KMS-11 (cell line): ENCODE data around the gene RSU1.

ENCODE experiments used
- H2AFZ ChIP-seq: fragments of 200-600 bp; sonication (generic); 2 replicates; pipeline ENCODE4 v1.6.1; 2016; ENCODE audit warnings: antibody characterized with exemption, mixed run types, low read depth
- H3K27ac ChIP-seq: fragments of 200-600 bp; sonication (generic); 2 replicates; pipeline ENCODE4 v1.6.1; 2016; ENCODE audit warnings: mild to moderate bottlenecking, mixed run types
- H3K27me3 ChIP-seq: fragments of 200-600 bp; sonication (generic); 2 replicates; pipeline ENCODE4 v1.6.1; 2017; ENCODE audit warnings: mild to moderate bottlenecking, low read depth, mixed run types, moderate library complexity; ENCODE audit not compliant: insufficient read depth
- H3K36me3 ChIP-seq: fragments of 200-600 bp; sonication (generic); 2 replicates; pipeline ENCODE4 v1.6.1; 2017; ENCODE audit warnings: mild to moderate bottlenecking, mixed run types; ENCODE audit not compliant: insufficient read depth
- H3K4me1 ChIP-seq: fragments of 200-600 bp; sonication (generic); 2 replicates; pipeline ENCODE4 v1.6.1; 2016; ENCODE audit warnings: mild to moderate bottlenecking, low read depth, mixed run types; ENCODE audit not compliant: poor library complexity, severe bottlenecking
- H3K4me2 ChIP-seq: fragments of 200-600 bp; sonication (generic); 2 replicates; pipeline ENCODE4 v1.7.0; 2016; ENCODE audit warnings: mild to moderate bottlenecking, mixed run types
- H3K4me3 ChIP-seq: fragments of 200-600 bp; sonication (generic); IDR thresholded peaks from 2 replicates; pipeline ENCODE4 v1.6.1; 2017; ENCODE audit warnings: low read depth, low read length, mixed read lengths; ENCODE audit not compliant: insufficient read depth
- H3K79me2 ChIP-seq: fragments of 200-600 bp; sonication (generic); 2 replicates; pipeline ENCODE4 v1.6.1; 2016; ENCODE audit warnings: low read depth, mixed run types; ENCODE audit not compliant: insufficient read depth
- H3K9ac ChIP-seq: fragments of 200-600 bp; sonication (generic); 2 replicates; pipeline ENCODE4 v1.6.1; 2016; ENCODE audit warnings: mild to moderate bottlenecking, mixed run types
- H4K20me1 ChIP-seq: fragments of 200-600 bp; sonication (generic); 2 replicates; pipeline ENCODE4 v1.6.1; 2016; ENCODE audit warnings: mild to moderate bottlenecking, mixed run types; ENCODE audit not compliant: insufficient read depth
- CTCF ChIP-seq: fragments of 200-600 bp; sonication (generic); conservative IDR thresholded peaks from 2 replicates; pipeline ENCODE4 v1.6.1; 2017; ENCODE audit warnings: low read depth, mild to moderate bottlenecking, antibody characterized with exemption, low read length, moderate library complexity, mixed read lengths

RSU1 gene

GRCh38 chr10:16717622-16718395, 99.4 kb downstream of the RSU1 start:
- H2AFZ ChIP-seq = no peak overlapping the region
- no peak overlapping the region for H3K4me3 ChIP-seq
- no peak overlapping the region for H3K9ac ChIP-seq
- no peak overlapping the region for H3K27ac ChIP-seq
- TF ChIP-seq CTCF = no peak
- H3K4me1 ChIP-seq = no peaks in the 10 kb centered on the region
- no peaks in the 10 kb centered on the region for H3K79me2 ChIP-seq
- H3K27me3 ChIP-seq = no peaks in the 10 kb centered on the region
- no peaks in the 10 kb centered on the region for H4K20me1 ChIP-seq
- no peak overlapping the region for H3K4me2 ChIP-seq
- no peaks in the 10 kb centered on the region for H3K36me3 ChIP-seq

- Histone ChIP-seq H3K4me3 (no peak overlapping the region), H3K79me2 (no peaks in the 10 kb centered on the region), H3K4me1 (no peaks in the 10 kb centered on the region), H3K36me3 (no peaks in the 10 kb centered on the region), H3K9ac (no peak overlapping the region), H3K27ac (no peak overlapping the region), H4K20me1 (no peaks in the 10 kb centered on the region), H2AFZ (no peak overlapping the region), H3K4me2 (no peak overlapping the region), H3K27me3 (no peaks in the 10 kb centered on the region)
- TF ChIP-seq CTCF = no peak
Observed at GRCh38 chr10:16716051-16716450, 101.2 kb downstream of the RSU1 start.

- H3K4me2 ChIP-seq = no peak overlapping the region
- H3K27ac ChIP-seq = no peak overlapping the region
- H3K4me1 ChIP-seq = no peaks in the 10 kb centered on the region
- H3K27me3 ChIP-seq = no peaks in the 10 kb centered on the region
- no peak overlapping the region for H3K4me3 ChIP-seq
- H3K36me3 ChIP-seq = no peaks in the 10 kb centered on the region
- no peak for TF ChIP-seq CTCF
- no peaks in the 10 kb centered on the region for H3K79me2 ChIP-seq
- H4K20me1 ChIP-seq = no peaks in the 10 kb centered on the region
- H3K9ac ChIP-seq = no peak overlapping the region
- H2AFZ ChIP-seq = no peak overlapping the region
Observed at GRCh38 chr10:16713290-16713689, 103.9 kb downstream of the RSU1 start.

- H4K20me1 ChIP-seq = no peaks in the 10 kb centered on the region
- H3K27me3 ChIP-seq = no peaks in the 10 kb centered on the region
- no peaks in the 10 kb centered on the region for H3K79me2 ChIP-seq
- H3K9ac ChIP-seq = no peak overlapping the region
- H2AFZ ChIP-seq = no peak overlapping the region
- H3K4me1 ChIP-seq = no peaks in the 10 kb centered on the region
- H3K27ac ChIP-seq = no peak overlapping the region
- no peaks in the 10 kb centered on the region for H3K36me3 ChIP-seq
- no peak overlapping the region for H3K4me2 ChIP-seq
- H3K4me3 ChIP-seq = no peak overlapping the region
- no peak for TF ChIP-seq CTCF
Observed at GRCh38 chr10:16712883-16713282, 104.3 kb downstream of the RSU1 start.
